ENCODE results near the gene ZDHHC6.

DNA sequence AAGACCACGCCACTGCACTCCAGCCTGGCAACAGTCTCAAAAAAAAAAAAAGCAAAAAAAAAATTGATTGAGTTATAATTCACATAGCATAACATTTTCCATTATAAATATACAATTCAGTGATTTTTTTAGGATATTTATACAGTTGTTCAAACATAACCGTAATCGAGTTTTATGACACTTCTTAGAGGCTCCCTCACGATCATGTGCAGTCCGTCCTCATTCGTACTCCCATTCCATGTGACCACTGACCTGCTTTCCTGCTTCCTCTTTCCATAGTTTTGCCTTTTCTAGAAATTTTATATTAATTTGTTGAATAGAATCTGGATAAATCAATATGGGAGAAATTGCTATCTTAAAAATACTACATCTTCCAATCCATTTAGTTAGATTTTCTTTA is 46.0 kb upstream of the ZDHHC6 start:
- TF ChIP-seq, protein P1, sequence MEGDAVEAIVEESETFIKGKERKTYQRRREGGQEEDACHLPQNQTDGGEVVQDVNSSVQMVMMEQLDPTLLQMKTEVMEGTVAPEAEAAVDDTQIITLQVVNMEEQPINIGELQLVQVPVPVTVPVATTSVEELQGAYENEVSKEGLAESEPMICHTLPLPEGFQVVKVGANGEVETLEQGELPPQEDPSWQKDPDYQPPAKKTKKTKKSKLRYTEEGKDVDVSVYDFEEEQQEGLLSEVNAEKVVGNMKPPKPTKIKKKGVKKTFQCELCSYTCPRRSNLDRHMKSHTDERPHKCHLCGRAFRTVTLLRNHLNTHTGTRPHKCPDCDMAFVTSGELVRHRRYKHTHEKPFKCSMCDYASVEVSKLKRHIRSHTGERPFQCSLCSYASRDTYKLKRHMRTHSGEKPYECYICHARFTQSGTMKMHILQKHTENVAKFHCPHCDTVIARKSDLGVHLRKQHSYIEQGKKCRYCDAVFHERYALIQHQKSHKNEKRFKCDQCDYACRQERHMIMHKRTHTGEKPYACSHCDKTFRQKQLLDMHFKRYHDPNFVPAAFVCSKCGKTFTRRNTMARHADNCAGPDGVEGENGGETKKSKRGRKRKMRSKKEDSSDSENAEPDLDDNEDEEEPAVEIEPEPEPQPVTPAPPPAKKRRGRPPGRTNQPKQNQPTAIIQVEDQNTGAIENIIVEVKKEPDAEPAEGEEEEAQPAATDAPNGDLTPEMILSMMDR (IDR thresholded peaks at IDR 0.05 in 2 of 3, conservative IDR thresholded peaks at IDR 0.05 in 1 of 3; ENCODE audit: borderline replicate concordance in 1 of 3, insufficient read depth in 1 of 3, low read depth in 2 of 3, low read length in 2 of 3): no peak
- TF ChIP-seq SP1 (IDR thresholded peaks at IDR 0.05; ENCODE audit: low read depth): no peak
- no peak for TF ChIP-seq POLR2AphosphoS5 (IDR thresholded peaks at IDR 0.05; ENCODE audit: low read depth, low read length)
- TF ChIP-seq EZH2 (IDR thresholded peaks at IDR 0.05): no peak
- TF ChIP-seq YY1 (IDR thresholded peaks at IDR 0.05; ENCODE audit: extremely low read depth, insufficient replicate concordance, low read depth, low read length): no peak
- TF ChIP-seq POLR2A (IDR thresholded peaks at IDR 0.05; ENCODE audit: borderline replicate concordance, extremely low read depth, insufficient read depth, insufficient read length): no peak
- no peak for TF ChIP-seq EGR1 (IDR thresholded peaks at IDR 0.05; ENCODE audit: low read depth)
- TF ChIP-seq, protein P2, sequence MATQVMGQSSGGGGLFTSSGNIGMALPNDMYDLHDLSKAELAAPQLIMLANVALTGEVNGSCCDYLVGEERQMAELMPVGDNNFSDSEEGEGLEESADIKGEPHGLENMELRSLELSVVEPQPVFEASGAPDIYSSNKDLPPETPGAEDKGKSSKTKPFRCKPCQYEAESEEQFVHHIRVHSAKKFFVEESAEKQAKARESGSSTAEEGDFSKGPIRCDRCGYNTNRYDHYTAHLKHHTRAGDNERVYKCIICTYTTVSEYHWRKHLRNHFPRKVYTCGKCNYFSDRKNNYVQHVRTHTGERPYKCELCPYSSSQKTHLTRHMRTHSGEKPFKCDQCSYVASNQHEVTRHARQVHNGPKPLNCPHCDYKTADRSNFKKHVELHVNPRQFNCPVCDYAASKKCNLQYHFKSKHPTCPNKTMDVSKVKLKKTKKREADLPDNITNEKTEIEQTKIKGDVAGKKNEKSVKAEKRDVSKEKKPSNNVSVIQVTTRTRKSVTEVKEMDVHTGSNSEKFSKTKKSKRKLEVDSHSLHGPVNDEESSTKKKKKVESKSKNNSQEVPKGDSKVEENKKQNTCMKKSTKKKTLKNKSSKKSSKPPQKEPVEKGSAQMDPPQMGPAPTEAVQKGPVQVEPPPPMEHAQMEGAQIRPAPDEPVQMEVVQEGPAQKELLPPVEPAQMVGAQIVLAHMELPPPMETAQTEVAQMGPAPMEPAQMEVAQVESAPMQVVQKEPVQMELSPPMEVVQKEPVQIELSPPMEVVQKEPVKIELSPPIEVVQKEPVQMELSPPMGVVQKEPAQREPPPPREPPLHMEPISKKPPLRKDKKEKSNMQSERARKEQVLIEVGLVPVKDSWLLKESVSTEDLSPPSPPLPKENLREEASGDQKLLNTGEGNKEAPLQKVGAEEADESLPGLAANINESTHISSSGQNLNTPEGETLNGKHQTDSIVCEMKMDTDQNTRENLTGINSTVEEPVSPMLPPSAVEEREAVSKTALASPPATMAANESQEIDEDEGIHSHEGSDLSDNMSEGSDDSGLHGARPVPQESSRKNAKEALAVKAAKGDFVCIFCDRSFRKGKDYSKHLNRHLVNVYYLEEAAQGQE (IDR thresholded peaks at IDR 0.05; ENCODE audit: low read depth): no peak
- TF ChIP-seq EZH2phosphoT487 (IDR thresholded peaks at IDR 0.05; ENCODE audit: borderline replicate concordance): no peak
- no peak for TF ChIP-seq ZNF274 (IDR thresholded peaks at IDR 0.05; ENCODE audit: low read depth, low read length)
- TF ChIP-seq JUND (IDR thresholded peaks at IDR 0.05): no peak; the same call in 1 of the 2 replicates
- TF ChIP-seq CEBPB (IDR thresholded peaks at IDR 0.05; ENCODE audit: low read depth): no peak
- TF ChIP-seq, protein P3, sequence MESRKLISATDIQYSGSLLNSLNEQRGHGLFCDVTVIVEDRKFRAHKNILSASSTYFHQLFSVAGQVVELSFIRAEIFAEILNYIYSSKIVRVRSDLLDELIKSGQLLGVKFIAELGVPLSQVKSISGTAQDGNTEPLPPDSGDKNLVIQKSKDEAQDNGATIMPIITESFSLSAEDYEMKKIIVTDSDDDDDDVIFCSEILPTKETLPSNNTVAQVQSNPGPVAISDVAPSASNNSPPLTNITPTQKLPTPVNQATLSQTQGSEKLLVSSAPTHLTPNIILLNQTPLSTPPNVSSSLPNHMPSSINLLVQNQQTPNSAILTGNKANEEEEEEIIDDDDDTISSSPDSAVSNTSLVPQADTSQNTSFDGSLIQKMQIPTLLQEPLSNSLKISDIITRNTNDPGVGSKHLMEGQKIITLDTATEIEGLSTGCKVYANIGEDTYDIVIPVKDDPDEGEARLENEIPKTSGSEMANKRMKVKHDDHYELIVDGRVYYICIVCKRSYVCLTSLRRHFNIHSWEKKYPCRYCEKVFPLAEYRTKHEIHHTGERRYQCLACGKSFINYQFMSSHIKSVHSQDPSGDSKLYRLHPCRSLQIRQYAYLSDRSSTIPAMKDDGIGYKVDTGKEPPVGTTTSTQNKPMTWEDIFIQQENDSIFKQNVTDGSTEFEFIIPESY (IDR thresholded peaks at IDR 0.05; ENCODE audit: extremely low read depth, insufficient replicate concordance, low read length): no peak

Data from HCT116 (cell line).